H1 (cell line): Measurements from ENCODE around the gene SYP. TPM values are rescaled to one million over a fixed set of nuclear protein-coding genes. Genes with fewer than 3 reads are reported as not detected.

ENCODE experiments used
- CHD2 ChIP-seq: IDR thresholded peaks from 2 replicates; pipeline ENCODE4 v1.6.1; 2012; ENCODE audit warnings: low read length, improper control_type of control experiment
- CTBP2 ChIP-seq: IDR thresholded peaks from 2 replicates; pipeline ENCODE4 v1.7.0; 2011; ENCODE audit warnings: borderline replicate concordance, mild to moderate bottlenecking, moderate library complexity, mixed read lengths, low read length; ENCODE audit not compliant: insufficient read depth, insufficient read length
- EZH2 ChIP-seq: fragments of 200-600 bp; sonication (generic); IDR thresholded peaks from 2 replicates; pipeline ENCODE4 v1.7.1; 2012; ENCODE audit warnings: low read depth, mild to moderate bottlenecking, moderate library complexity, low read length, inconsistent platforms; ENCODE audit not compliant: severe bottlenecking
- NANOG ChIP-seq: IDR thresholded peaks from 2 replicates; pipeline ENCODE4 v1.6.1; 2011; ENCODE audit warnings: low read length, low read depth, mild to moderate bottlenecking, inconsistent platforms; ENCODE audit not compliant: insufficient read depth, poor library complexity, severe bottlenecking
- RBBP5 ChIP-seq: IDR thresholded peaks from 2 replicates; pipeline ENCODE4 v1.7.1; 2012; ENCODE audit warnings: low read depth, mild to moderate bottlenecking, inconsistent platforms, low read length, moderate library complexity, borderline replicate concordance
- SIRT6 ChIP-seq: IDR thresholded peaks from one replicate; pipeline ENCODE4 v1.7.1; 2012; ENCODE audit warnings: low read length, inconsistent platforms
- polyA plus RNA-seq, 7 experiments: library from polyadenylated mRNA; depleted of rRNA in 3 of 7; stranded (reverse) in 5 of 7; unstranded in 2 of 7; fragments of >200 nt in 5 of 7; fragments of 200-250 nt in 2 of 7; gene quantifications; 1 replicate in 5 of 7; 2 replicates in 1 of 7; 4 replicates in 1 of 7; pipeline versions ENCODE4 v1.2.1 to v1.2.3, GENCODE V29; 2011 to 2013; ENCODE audit warnings: missing spikeins in 2 of 7, mixed read lengths in 2 of 7
- total RNA-seq: library from RNA; stranded (reverse); fragmentation: NEBNext Ultra II Directional; extraction: Animal tissue kit (Norgen Biotek cat#: 25700); gene quantifications from 2 replicates; pipeline ENCODE4 v1.2.1, GENCODE V29; 2021
- TF ChIP-seq, protein P1 (sequence below): IDR thresholded peaks from 2 replicates; pipeline ENCODE4 v1.6.1; 2012; ENCODE audit warnings: inconsistent platforms

SYP gene
- total and polyA plus RNA-seq, 2 of the 8 experiments (the other 6 are each of a cell fraction or from before 2014, with no cell fraction given), result 4.3 to 10.8 TPM

DNA sequence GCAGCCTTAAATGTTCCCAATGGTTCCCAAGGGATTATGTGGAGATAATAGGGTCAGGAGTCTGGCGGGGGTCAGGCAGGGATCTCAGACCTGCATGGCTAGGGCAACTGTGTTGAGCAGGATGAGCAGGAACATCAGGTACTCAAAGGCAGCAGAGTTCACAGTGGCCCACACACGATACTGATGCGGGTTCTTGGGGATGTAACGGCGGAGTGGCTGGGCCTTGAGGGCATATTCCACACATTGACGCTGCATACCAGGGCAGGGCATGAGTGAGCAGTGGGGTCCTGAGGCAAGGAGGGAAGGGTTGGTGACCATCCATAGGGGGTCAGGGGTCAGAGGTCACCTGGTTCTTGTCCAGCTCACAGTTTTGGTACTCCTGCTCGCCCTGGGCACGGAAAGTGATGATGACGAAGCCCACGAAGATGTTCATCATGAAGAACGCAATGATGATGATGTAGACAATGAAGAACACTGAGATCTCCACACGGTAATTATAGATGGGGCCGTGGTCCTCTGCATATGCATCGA lies 15.1 kb upstream of the SYP start (continued):
- TF ChIP-seq, protein P1, sequence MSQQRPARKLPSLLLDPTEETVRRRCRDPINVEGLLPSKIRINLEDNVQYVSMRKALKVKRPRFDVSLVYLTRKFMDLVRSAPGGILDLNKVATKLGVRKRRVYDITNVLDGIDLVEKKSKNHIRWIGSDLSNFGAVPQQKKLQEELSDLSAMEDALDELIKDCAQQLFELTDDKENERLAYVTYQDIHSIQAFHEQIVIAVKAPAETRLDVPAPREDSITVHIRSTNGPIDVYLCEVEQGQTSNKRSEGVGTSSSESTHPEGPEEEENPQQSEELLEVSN, result no peak
- TF ChIP-seq EZH2 (no peak), RBBP5 (no peak), SIRT6 (no peak), CHD2 (no peak), NANOG (no peak), CTBP2 (no peak)
